Upper lobe of right lung (tissue), 1 donor: ENCODE results near the gene AIFM1. TPM values are rescaled to one million over a fixed set of nuclear protein-coding genes. Genes with fewer than 3 reads are reported as not detected.

ENCODE experiments used
- ATAC-seq: fragments of 200-7000 bp; cut with Tn5 transposase; one replicate; pipeline ENCODE4 v1.9.1; 2020; ENCODE audit warnings: mild to moderate bottlenecking, moderate library complexity
- DNase-seq: peaks from one replicate; pipeline ENCODE4 v3.0.0-alpha.2; 2020
- H3K27ac ChIP-seq: fragments of 200-600 bp; one replicate; pipeline ENCODE4 v1.8.0; 2022
- H3K27me3 ChIP-seq: fragments of 200-600 bp; one replicate; pipeline ENCODE4 v1.8.0; 2022; ENCODE audit warnings: mild to moderate bottlenecking
- H3K36me3 ChIP-seq: fragments of 200-600 bp; one replicate; pipeline ENCODE4 v1.8.0; 2022
- H3K4me1 ChIP-seq: fragments of 200-600 bp; one replicate; pipeline ENCODE4 v1.8.0; 2022
- H3K4me3 ChIP-seq: fragments of 200-600 bp; one replicate; pipeline ENCODE4 v1.8.0; 2022; ENCODE audit warnings: mild to moderate bottlenecking
- H3K9me3 ChIP-seq: fragments of 200-600 bp; one replicate; pipeline ENCODE4 v1.8.0; 2022
- intact Hi-C: fragments of 100-400 bp; cut with DNase I; formaldehyde crosslinking; loops from one replicate; pipeline ENCODE4 v1.11.0; 2022
- total RNA-seq: library from RNA; stranded (reverse); fragmentation: NEBNext Ultra II Directional; extraction: Animal tissue kit (Norgen Biotek cat#: 25700); gene quantifications from one replicate; pipeline ENCODE4 v1.2.1, GENCODE V29; 2021
- TF ChIP-seq, protein P1 (sequence below): fragments of 200-600 bp; IDR thresholded peaks from one replicate; pipeline ENCODE4 v1.8.0; 2022; ENCODE audit warnings: antibody characterized with exemption
- donor health status: DM: no; HTN: yes; CAD: no; lungs with severe emphysema.

AIFM1 gene
- total RNA-seq, 1 donor from 2014 or later = 23.2 TPM

DNA sequence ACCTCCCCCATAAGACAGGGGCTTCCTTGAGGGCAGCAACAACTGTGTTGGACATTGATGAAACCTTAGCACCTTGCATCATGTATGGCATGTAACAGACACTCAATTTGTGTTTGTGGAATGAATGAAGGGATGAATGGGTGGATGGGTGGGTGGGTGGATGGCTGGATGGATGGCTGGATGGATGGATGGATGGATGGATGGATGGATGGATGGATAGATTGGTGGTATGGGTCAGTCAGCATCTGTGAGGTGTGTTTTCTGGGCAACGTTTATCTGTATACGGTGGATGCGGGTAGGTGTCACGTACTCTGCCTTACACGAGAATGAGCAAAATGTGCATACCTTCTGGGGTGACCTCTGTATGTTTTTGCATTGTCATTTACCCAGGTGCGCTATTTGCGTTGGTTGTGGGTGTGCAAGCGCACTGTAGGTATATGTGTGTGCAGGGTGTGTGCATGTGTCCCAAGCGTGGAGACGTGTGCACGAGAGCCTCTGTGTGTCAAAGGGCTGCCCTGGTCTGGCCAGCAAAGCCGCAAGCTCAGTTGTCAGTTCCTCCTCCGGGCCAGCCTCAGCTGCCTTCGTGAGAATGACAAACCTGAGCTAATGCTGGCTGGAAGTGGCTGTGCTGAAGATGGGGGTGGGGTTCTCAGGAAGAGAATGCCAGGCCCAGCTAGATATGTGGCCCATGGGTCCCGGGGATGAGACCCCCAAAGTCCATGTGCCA, 81.8 kb downstream of the AIFM1 start:
- DNase-seq (peak; percentile 65), ATAC-seq (peak; percentile 45)
- Histone ChIP-seq H3K27ac (peak overlapping the region; percentile 55), H3K4me3 (no peak overlapping the region), H3K4me1 (no peaks in the 10 kb centered on the region), H3K27me3 (no peaks in the 10 kb centered on the region), H3K9me3 (no peaks in the 10 kb centered on the region), H3K36me3 (no peaks in the 10 kb centered on the region)
- TF ChIP-seq, protein P1, sequence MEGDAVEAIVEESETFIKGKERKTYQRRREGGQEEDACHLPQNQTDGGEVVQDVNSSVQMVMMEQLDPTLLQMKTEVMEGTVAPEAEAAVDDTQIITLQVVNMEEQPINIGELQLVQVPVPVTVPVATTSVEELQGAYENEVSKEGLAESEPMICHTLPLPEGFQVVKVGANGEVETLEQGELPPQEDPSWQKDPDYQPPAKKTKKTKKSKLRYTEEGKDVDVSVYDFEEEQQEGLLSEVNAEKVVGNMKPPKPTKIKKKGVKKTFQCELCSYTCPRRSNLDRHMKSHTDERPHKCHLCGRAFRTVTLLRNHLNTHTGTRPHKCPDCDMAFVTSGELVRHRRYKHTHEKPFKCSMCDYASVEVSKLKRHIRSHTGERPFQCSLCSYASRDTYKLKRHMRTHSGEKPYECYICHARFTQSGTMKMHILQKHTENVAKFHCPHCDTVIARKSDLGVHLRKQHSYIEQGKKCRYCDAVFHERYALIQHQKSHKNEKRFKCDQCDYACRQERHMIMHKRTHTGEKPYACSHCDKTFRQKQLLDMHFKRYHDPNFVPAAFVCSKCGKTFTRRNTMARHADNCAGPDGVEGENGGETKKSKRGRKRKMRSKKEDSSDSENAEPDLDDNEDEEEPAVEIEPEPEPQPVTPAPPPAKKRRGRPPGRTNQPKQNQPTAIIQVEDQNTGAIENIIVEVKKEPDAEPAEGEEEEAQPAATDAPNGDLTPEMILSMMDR = no peak
- intact Hi-C loops = no loop called here

DNA sequence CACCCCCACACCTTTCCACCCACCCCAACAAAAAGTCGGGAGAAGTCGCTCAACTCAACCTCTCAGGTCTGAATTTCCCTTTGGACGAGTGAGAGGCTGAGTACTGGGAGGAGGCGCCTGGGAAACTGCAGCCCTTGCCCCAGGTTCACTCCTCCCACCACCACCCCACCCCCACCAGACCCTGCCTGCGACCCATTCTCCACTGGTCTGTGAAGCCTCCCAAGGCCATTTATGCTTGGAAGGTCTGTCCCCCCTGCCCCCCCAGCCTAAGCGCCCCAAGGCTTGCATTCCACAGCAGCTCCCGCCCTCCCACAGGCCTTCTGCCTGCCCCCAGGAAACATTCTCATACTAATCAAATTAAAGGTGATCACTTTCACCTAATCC, 82.5 kb downstream of the AIFM1 start:
- Histone ChIP-seq H3K27ac (no peak overlapping the region), H3K27me3 (no peaks in the 10 kb centered on the region), H3K9me3 (no peaks in the 10 kb centered on the region), H3K4me3 (no peak overlapping the region), H3K4me1 (no peaks in the 10 kb centered on the region), H3K36me3 (no peaks in the 10 kb centered on the region)
- intact Hi-C loops = no loop called here
- ATAC-seq (no peak), DNase-seq (no peak)
- TF ChIP-seq, protein P1 = no peak

DNA sequence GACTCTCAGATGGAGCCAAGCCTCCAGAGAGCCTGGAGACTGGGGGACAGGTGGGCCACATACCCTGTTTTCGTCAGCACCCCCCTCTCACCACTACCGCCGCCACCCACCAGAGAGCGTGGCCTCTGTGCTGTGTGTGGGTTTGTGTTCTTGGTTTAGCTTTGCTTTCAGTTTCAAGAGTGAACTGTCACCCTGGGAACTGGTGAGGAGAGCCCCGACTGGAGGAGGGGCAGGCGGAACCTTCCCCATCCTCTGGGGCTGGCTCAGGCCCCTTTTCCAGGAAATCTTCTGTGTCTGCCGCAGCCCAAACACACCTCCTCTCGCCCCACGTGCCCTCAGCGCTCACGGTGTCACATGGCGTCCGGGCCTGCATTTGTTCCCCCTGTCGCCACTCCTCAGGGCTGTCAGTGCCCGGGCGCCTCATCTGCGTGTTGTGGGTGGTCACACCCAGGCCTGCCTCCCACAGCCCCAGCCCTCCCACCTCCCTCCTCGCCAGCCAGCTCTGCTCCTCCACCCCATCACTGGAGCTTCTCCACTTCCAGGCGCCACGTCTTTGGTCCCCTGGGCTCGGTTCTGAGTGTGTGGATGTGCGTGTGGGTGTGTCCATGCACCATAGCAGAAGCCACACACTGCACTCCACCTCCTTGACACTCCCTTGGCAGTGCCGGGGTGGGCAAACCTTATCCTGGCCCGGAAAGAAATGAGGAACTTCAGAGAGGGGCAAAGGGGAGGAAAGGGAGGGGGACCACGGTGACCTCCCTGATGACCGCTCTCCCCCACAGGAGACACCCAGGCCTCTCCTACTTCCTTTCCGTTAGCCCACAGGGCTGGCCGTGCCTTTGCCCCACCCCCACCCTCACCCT, 83.2 kb downstream of the AIFM1 start:
- TF ChIP-seq, protein P1 = peak; percentile 31
- Histone ChIP-seq H3K9me3 (no peaks in the 10 kb centered on the region), H3K36me3 (no peaks in the 10 kb centered on the region), H3K27me3 (no peaks in the 10 kb centered on the region), H3K4me3 (no peak overlapping the region), H3K27ac (peak overlapping the region; percentile 51), H3K4me1 (no peaks in the 10 kb centered on the region)
- DNase-seq = peak; percentile 75
- intact Hi-C loops = no loop called here
- ATAC-seq = peak; percentile 80

DNA sequence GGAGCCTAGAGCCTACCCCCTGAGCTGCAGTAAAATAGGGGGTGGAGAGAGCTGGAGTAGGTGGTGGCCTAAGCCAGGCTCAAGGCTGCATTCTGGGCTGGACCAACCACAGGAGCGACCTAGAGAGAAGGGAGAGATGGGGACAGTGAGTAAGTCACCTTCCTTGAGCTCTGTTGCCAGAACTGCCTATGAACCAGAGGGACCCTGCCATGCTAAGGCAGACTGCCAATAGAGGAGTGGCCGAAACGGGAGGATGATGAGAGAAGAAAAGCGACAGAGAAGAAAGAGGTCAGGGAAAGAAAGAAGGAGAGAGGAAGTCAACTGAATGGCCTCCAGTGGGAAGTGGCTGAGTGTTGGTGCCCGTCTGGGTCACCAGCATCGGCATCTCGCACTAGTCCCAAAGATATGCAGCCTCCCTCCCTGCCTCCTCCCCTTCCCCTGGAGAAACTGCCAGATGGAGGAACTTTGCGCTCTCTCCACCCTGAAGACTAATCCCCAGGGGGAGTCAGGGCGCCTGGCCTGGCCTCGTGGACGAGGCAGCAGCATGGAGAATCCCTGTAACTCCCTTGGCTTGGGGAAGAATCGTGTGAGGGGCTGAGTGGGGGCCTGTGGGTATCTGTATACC, 84.1 kb downstream of the AIFM1 start:
- intact Hi-C loops = no loop called here
- peak overlapping the region; percentile 51 for H3K27ac ChIP-seq
- no peak overlapping the region for H3K4me3 ChIP-seq

DNA sequence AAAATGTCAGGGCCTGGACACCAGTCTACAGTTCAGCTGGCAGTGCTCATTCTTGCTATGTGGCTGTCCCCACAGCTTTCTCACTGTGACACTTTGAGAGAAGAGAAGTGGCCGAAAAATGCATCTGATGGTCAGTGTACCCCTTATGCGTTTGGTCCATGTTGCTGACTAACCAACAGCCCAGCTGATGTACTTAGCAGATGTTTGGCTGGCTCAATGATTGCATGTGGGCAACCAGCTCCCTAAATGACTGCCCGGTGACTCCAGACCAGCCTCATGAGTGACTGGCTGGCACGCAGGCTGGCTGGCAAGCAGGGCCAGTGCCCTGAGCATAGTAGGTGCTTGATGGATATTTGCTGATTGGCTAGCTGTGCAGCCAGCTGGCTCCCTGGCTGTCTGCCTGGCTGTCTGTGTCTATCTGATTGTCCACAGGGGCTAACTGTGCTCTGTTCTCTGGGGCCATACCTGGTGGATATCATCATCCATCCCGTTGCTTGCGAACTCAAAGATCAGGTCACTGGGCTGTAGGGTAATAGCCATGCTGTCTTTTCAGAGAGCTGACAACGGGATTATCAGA, 84.8 kb downstream of the AIFM1 start:
- no peak for DNase-seq
- no peak for ATAC-seq
- Histone ChIP-seq H3K4me3 (no peak overlapping the region), H3K4me1 (no peaks in the 10 kb centered on the region), H3K27ac (no peak overlapping the region), H3K36me3 (no peaks in the 10 kb centered on the region), H3K27me3 (no peaks in the 10 kb centered on the region), H3K9me3 (no peaks in the 10 kb centered on the region)
- TF ChIP-seq, protein P1 = no peak
- intact Hi-C loops = no loop called here

More for the DNA sequence above, 84.1 kb downstream of the AIFM1 start:
- Histone ChIP-seq H3K4me1 (no peaks in the 10 kb centered on the region), H3K27me3 (no peaks in the 10 kb centered on the region), H3K36me3 (no peaks in the 10 kb centered on the region), H3K9me3 (no peaks in the 10 kb centered on the region)
- ATAC-seq = no peak
- DNase-seq = no peak
- TF ChIP-seq, protein P1 = no peak
